ENCODE measurements around the gene ZNF260. TPM values are rescaled to one million over a fixed set of nuclear protein-coding genes. Genes with fewer than 3 reads are reported as not detected.
"Not testable (repeated sequence)": the region's sequence is repeated elsewhere in the genome, so short reads cannot be mapped to it uniquely, and the experiment has no call there.

The ZNF260 gene
- total and polyA plus RNA-seq, 2 of the 13 experiments (the other 11 are each of a cell fraction or from before 2014, with no cell fraction given): 2.8 to 10.5 TPM

- H3K4me3 ChIP-seq (replicated peaks in 1 of 3; ENCODE audit: insufficient read depth in 1 of 3, low read depth in 2 of 3, low read length in 3 of 3); in situ Hi-C loops (cut with HindIII; ENCODE audit: extremely low pct_ligation_motif_present, low pct_unique_long_range_greater_than_20kb); H3K9ac ChIP-seq (ENCODE audit: insufficient read depth, low read depth, low read length); H4K20me1 ChIP-seq (ENCODE audit: insufficient read depth, low read length); H3K36me3 ChIP-seq (replicated peaks in 1 of 2; ENCODE audit: control insufficient read depth in 1 of 2, insufficient read depth in 2 of 2, low read length in 2 of 2); H3K27me3 ChIP-seq (ENCODE audit: control insufficient read depth in 1 of 2, insufficient read depth in 2 of 2, low read length in 2 of 2); ATAC-seq; H3K4me2 ChIP-seq (ENCODE audit: low read depth, low read length); BruUV-seq (replicated peaks); DNase-seq (ENCODE audit: low spot score); H2AFZ ChIP-seq (ENCODE audit: low read length); CTCF ChIA-PET (ENCODE audit: low intra/inter-chr PET ratio, low total read pairs); FAIRE-seq; H3K27ac ChIP-seq (ENCODE audit: extremely low read length, insufficient read depth, low read length): not testable (repeated sequence)
- POLR2A ChIA-PET: interaction anchor here (1.8 to 2.0 kb wide), 3 partner anchors 82 to 362 kb away, joined by 8 to 33 read pairs (median 15); partner anchors contain the start of genes ZNF146, ZNF529 and ZNF565
- WGBS (ENCODE audit: low lambda C conversion rate): 98% methylated on average over 10 of the region's 29 CpGs
- Histone ChIP-seq H3K9me3 (ENCODE audit: low read length) (peaks cover 10% of the 10 kb centered on the region), H3K4me1 (ENCODE audit: insufficient read depth, low read length) (peaks cover 18% of the 10 kb centered on the region), H3K79me2 (ENCODE audit: insufficient read depth, low read length) (peaks cover 17% of the 10 kb centered on the region)
- intact Hi-C loops (cut with micrococcal nuclease; ENCODE audit: unreplicated experiment): loop anchor here (10.0 kb wide), 1 partner anchor 366 kb away; no protein-coding TSS in a partner anchor
Observed at GRCh38 chr19:36490846-36491245, 37.2 kb downstream of the ZNF260 start.

GRCh38 chr19:36489920-36490415, 38.1 kb downstream of the ZNF260 start:
- Histone ChIP-seq H3K4me1 (ENCODE audit: insufficient read depth, low read length) (peaks cover 18% of the 10 kb centered on the region), H3K27ac (ENCODE audit: extremely low read length, insufficient read depth, low read length) (peak overlapping the region; percentile 91), H3K4me2 (ENCODE audit: low read depth, low read length) (peak overlapping the region; percentile 89), H3K27me3 (ENCODE audit: control insufficient read depth in 1 of 2, insufficient read depth in 2 of 2, low read length in 2 of 2) (peaks cover 0 to 4% of the 10 kb centered on the region in 2 experiments; a peak in 1 of 5 replicates), H2AFZ (ENCODE audit: low read length) (peak overlapping the region; percentile 80), H4K20me1 (ENCODE audit: insufficient read depth, low read length) (no peaks in the 10 kb centered on the region), H3K9me3 (ENCODE audit: low read length) (peaks cover 10% of the 10 kb centered on the region), H3K36me3 (replicated peaks in 1 of 2; ENCODE audit: control insufficient read depth in 1 of 2, insufficient read depth in 2 of 2, low read length in 2 of 2) (no peaks in the 10 kb centered on the region), H3K4me3 (replicated peaks in 1 of 3; ENCODE audit: insufficient read depth in 1 of 3, low read depth in 2 of 3, low read length in 3 of 3) (peak overlapping the region; percentile 70 to 87 (median 84)), H3K79me2 (ENCODE audit: insufficient read depth, low read length) (peaks cover 17% of the 10 kb centered on the region), H3K9ac (ENCODE audit: insufficient read depth, low read depth, low read length) (peak overlapping the region; percentile 92)
- under 1% methylated on average over 11 of the region's 15 CpGs for WGBS (ENCODE audit: low lambda C conversion rate)
- ATAC-seq: peak; percentile 92
- DNase-seq (ENCODE audit: low spot score): peak; percentile 94
- ChIA-PET POLR2A (interaction anchor here (0.6 to 3.1 kb wide), 32 partner anchors 11 to 1290 kb away, joined by 3 to 57 read pairs (median 5); partner anchors contain the start of genes CAPNS1, POLR2I, TBCB and ZFP14), CTCF (ENCODE audit: low intra/inter-chr PET ratio, low total read pairs) (no interaction called here)
- TSS peak; percentile 95 for BruUV-seq (replicated peaks)
- intact Hi-C loops (cut with micrococcal nuclease; ENCODE audit: unreplicated experiment): loop anchor here (1.0 to 10.0 kb wide), 4 partner anchors 37 to 365 kb away; partner anchors contain the start of genes ZFP14 and ZNF565
- in situ Hi-C loops (cut with HindIII; ENCODE audit: extremely low pct_ligation_motif_present, low pct_unique_long_range_greater_than_20kb): no loop called here
- FAIRE-seq: peak; percentile 94
- no peak for TF ChIP-seq SMAD1 (CRISPR knock-in tag; IDR thresholded peaks at IDR 0.05; ENCODE audit: borderline replicate concordance, low read depth)
- TF ChIP-seq SUZ12 (IDR thresholded peaks at IDR 0.05; ENCODE audit: low read depth, low read length): peak; percentile 42
- TF ChIP-seq ZNF513 (CRISPR knock-in tag; conservative IDR thresholded peaks at IDR 0.05): no peak
- TF ChIP-seq HNRNPLL (IDR thresholded peaks at IDR 0.05; ENCODE audit: low read depth, low read length, poor library complexity, severe bottlenecking): peak; percentile 33
- TF ChIP-seq SP5 (CRISPR knock-in tag; IDR thresholded peaks at IDR 0.05; ENCODE audit: borderline replicate concordance, low read depth): no peak
- TF ChIP-seq ZNF709 (CRISPR knock-in tag; IDR thresholded peaks at IDR 0.05): peak; percentile 9; the same call in 1 of the 2 replicates
- peak; percentile 58; the same call in 1 of the 2 replicates for TF ChIP-seq JUNB (CRISPR knock-in tag; IDR thresholded peaks at IDR 0.05; ENCODE audit: borderline replicate concordance)
- 0 out of 2 replicates have a peak, but pooled peaks have one; percentile 5 for TF ChIP-seq ZNF451 (CRISPR knock-in tag; IDR thresholded peaks at IDR 0.05)
- no peak; the same call in 1 of the 2 replicates for TF ChIP-seq SRY (CRISPR knock-in tag; IDR thresholded peaks at IDR 0.05)
- TF ChIP-seq ZNF574 (CRISPR knock-in tag; IDR thresholded peaks at IDR 0.05): 0 out of 2 replicates have a peak, but pooled peaks have one; percentile 12
- no peak for TF ChIP-seq ELF3 (CRISPR knock-in tag; IDR thresholded peaks at IDR 0.05)
- no peak for TF ChIP-seq ZNF224 (CRISPR knock-in tag; IDR thresholded peaks at IDR 0.05)
- peak; percentile 14 for TF ChIP-seq POLR2G (IDR thresholded peaks at IDR 0.05; ENCODE audit: low read depth, low read length)

Data from HepG2 (cell line).